IMR-90 (cell line): ENCODE results near the gene HSP90AB1. TPM values are rescaled to one million over a fixed set of nuclear protein-coding genes. Genes with fewer than 3 reads are reported as not detected.

Source experiments
- ATAC-seq: fragments of 200-7000 bp; cut with Tn5 transposase; 2 replicates; pipeline ENCODE4 v1.9.1; 2020; ENCODE audit warnings: low read depth, mild to moderate bottlenecking, moderate library complexity
- BruUV-seq: library from RNA; stranded (reverse); fragments of 400-500 nt; replicated peaks from 2 replicates; lab custom pipeline; 2021; lab: Mats Ljungman, UMichigan
- CTCF ChIA-PET: fragments of 300-600 bp; formaldehyde crosslinking; extraction: SDS; loops from one replicate; lab custom pipeline; 2021; ENCODE audit warnings: antibody characterized with exemption; lab: Yijun Ruan, JAX
- POLR2A ChIA-PET: fragments of 300-600 bp; sonication (Branson Sonifier 250); formaldehyde crosslinking; loops from one replicate; lab custom pipeline; 2022; ENCODE audit warnings: antibody characterized with exemption; ENCODE audit not compliant: unreplicated experiment; lab: Charles Lee
- DNase-seq: peaks from one replicate; pipeline ENCODE4 v3.0.0; 2013
- H2AFZ ChIP-seq: replicated peaks from 2 replicates; pipeline ENCODE3; 2013; ENCODE audit warnings: low read length, mild to moderate bottlenecking; ENCODE audit not compliant: poor library complexity
- H2AK5ac ChIP-seq: 2 replicates; pipeline ENCODE4 v1.6.1; 2013; ENCODE audit warnings: low read depth, low read length, inconsistent platforms
- H2AK9ac ChIP-seq: replicated peaks from 2 replicates; pipeline ENCODE3; 2013; ENCODE audit warnings: mild to moderate bottlenecking, low read depth, low read length, moderate library complexity; ENCODE audit not compliant: poor library complexity
- H2BK120ac ChIP-seq: 2 replicates; pipeline ENCODE4 v1.6.1; 2013; ENCODE audit warnings: low read depth, low read length, inconsistent platforms
- H2BK15ac ChIP-seq: 3 replicates; pipeline ENCODE4 v1.6.1; 2013; ENCODE audit warnings: low read depth, low read length, inconsistent platforms
- H2BK20ac ChIP-seq: 2 replicates; pipeline ENCODE4 v1.6.1; 2013; ENCODE audit warnings: low read depth, mild to moderate bottlenecking, inconsistent platforms, low read length, moderate library complexity
- H2BK5ac ChIP-seq: 2 replicates; pipeline ENCODE4 v1.6.1; 2013; ENCODE audit warnings: mild to moderate bottlenecking, low read depth, low read length, inconsistent platforms; ENCODE audit not compliant: poor library complexity, severe bottlenecking
- H3K14ac ChIP-seq: replicated peaks from 2 replicates; pipeline ENCODE4 v1.6.1; 2013; ENCODE audit warnings: low read depth, low read length, inconsistent platforms
- H3K18ac ChIP-seq: 2 replicates; pipeline ENCODE4 v1.6.1; 2013; ENCODE audit warnings: low read depth, low read length, control low read depth
- H3K23ac ChIP-seq: 2 replicates; pipeline ENCODE4 v1.6.1; 2013; ENCODE audit warnings: low read depth, low read length, inconsistent platforms
- H3K27ac ChIP-seq: 2 replicates; pipeline ENCODE4 v1.5.1; 2013; ENCODE audit warnings: mild to moderate bottlenecking, control low read depth, low read length; ENCODE audit not compliant: insufficient read depth
- H3K27me3 ChIP-seq: 2 replicates; pipeline ENCODE4 v1.6.1; 2013; ENCODE audit warnings: low read length; ENCODE audit not compliant: control insufficient read depth, insufficient read depth
- H3K36me3 ChIP-seq: 2 replicates; pipeline ENCODE4 v1.6.1; 2013; ENCODE audit warnings: low read length, mixed read lengths; ENCODE audit not compliant: control insufficient read depth, insufficient read depth
- H3K4ac ChIP-seq: 2 replicates; pipeline ENCODE4 v1.6.1; 2013; ENCODE audit warnings: low read depth, low read length, inconsistent platforms
- H3K4me1 ChIP-seq: 2 replicates; pipeline ENCODE4 v1.6.1; 2013; ENCODE audit warnings: low read length, mixed read lengths; ENCODE audit not compliant: control insufficient read depth, insufficient read depth
- H3K4me2 ChIP-seq: 2 replicates; pipeline ENCODE4 v1.6.1; 2013; ENCODE audit warnings: low read depth, mild to moderate bottlenecking, control low read depth, low read length, moderate library complexity
- H3K4me3 ChIP-seq: 2 replicates; pipeline ENCODE4 v1.5.1; 2013; ENCODE audit warnings: low read depth, mild to moderate bottlenecking, control low read depth, low read length, moderate library complexity; ENCODE audit not compliant: insufficient read depth
- H3K56ac ChIP-seq: 2 replicates; pipeline ENCODE4 v1.6.1; 2013; ENCODE audit warnings: low read length, inconsistent platforms; ENCODE audit not compliant: insufficient read depth; ENCODE audit errors: extremely low read depth
- H3K79me1 ChIP-seq, 2 experiments: 2 replicates each; pipeline ENCODE4 v1.6.1; 2013; ENCODE audit warnings: low read length in 2 of 2, inconsistent platforms in 1 of 2, low read depth in 1 of 2
- H3K9ac ChIP-seq: 2 replicates; pipeline ENCODE4 v1.6.1; 2013; ENCODE audit warnings: low read depth, low read length, control low read depth
- H3K9me1 ChIP-seq: 2 replicates; pipeline ENCODE4 v1.6.1; 2013; ENCODE audit warnings: low read length, inconsistent platforms; ENCODE audit not compliant: insufficient read depth
- H3K9me3 ChIP-seq: 2 replicates; pipeline ENCODE4 v1.6.1; 2013; ENCODE audit warnings: low read length; ENCODE audit not compliant: control insufficient read depth, insufficient read depth
- H4K20me1 ChIP-seq: 2 replicates; pipeline ENCODE4 v1.6.1; 2013; ENCODE audit warnings: low read length, inconsistent platforms; ENCODE audit not compliant: insufficient read depth
- H4K5ac ChIP-seq: 2 replicates; pipeline ENCODE4 v1.6.1; 2013; ENCODE audit warnings: mild to moderate bottlenecking, low read depth, low read length, control low read depth
- H4K8ac ChIP-seq, 2 experiments: 2 replicates each; pipeline ENCODE4 v1.6.1; 2013; ENCODE audit warnings: low read depth in 2 of 2, low read length in 2 of 2, control low read depth in 1 of 2, inconsistent platforms in 1 of 2
- H4K91ac ChIP-seq: 2 replicates; pipeline ENCODE4 v1.6.1; 2013; ENCODE audit warnings: low read depth, low read length, inconsistent platforms; ENCODE audit not compliant: insufficient read depth
- BHLHE40 ChIP-seq: fragments of 150-350 bp; IDR thresholded peaks from 2 replicates; pipeline ENCODE4 v1.6.1; 2016; ENCODE audit warnings: mild to moderate bottlenecking, low read depth, low read length
- CHD1 ChIP-seq: IDR thresholded peaks from 2 replicates; pipeline ENCODE4 v1.6.1; 2012; ENCODE audit warnings: low read depth, low read length, improper control_type of control experiment
- CTCF ChIP-seq: conservative IDR thresholded peaks from 2 replicates; pipeline ENCODE4 v1.5.1; 2012; ENCODE audit warnings: mild to moderate bottlenecking, low read depth, low read length, improper control_type of control experiment
- ELK1 ChIP-seq: fragments of 150-350 bp; IDR thresholded peaks from 2 replicates; pipeline ENCODE4 v1.6.1; 2016; ENCODE audit warnings: low read depth, mild to moderate bottlenecking, low read length, moderate library complexity, borderline replicate concordance
- FOS ChIP-seq: fragments of 150-350 bp; IDR thresholded peaks from 2 replicates; pipeline ENCODE4 v1.6.1; 2016; ENCODE audit warnings: low read depth, low read length
- MAFK ChIP-seq: IDR thresholded peaks from 2 replicates; pipeline ENCODE4 v1.6.1; 2012; ENCODE audit warnings: low read depth, low read length, improper control_type of control experiment
- MAZ ChIP-seq: IDR thresholded peaks from 2 replicates; pipeline ENCODE4 v1.6.1; 2012; ENCODE audit warnings: low read depth, mild to moderate bottlenecking, low read length, improper control_type of control experiment, moderate library complexity, borderline replicate concordance
- MXI1 ChIP-seq: IDR thresholded peaks from 2 replicates; pipeline ENCODE4 v1.6.1; 2012; ENCODE audit warnings: low read depth, mild to moderate bottlenecking, low read length, moderate library complexity, borderline replicate concordance
- NFE2L2 ChIP-seq: fragments of 150-350 bp; IDR thresholded peaks from 2 replicates; pipeline ENCODE4 v1.6.1; 2016; ENCODE audit warnings: low read depth, mild to moderate bottlenecking, low read length
- POLR2A ChIP-seq: IDR thresholded peaks from 2 replicates; pipeline ENCODE4 v1.6.1; 2012; ENCODE audit warnings: mild to moderate bottlenecking, low read depth, low read length
- RAD21 ChIP-seq: IDR thresholded peaks from 2 replicates; pipeline ENCODE4 v1.6.1; 2012; ENCODE audit warnings: low read length, improper control_type of control experiment
- RFX5 ChIP-seq: IDR thresholded peaks from 2 replicates; pipeline ENCODE4 v1.8.0; 2012; ENCODE audit warnings: low read depth, mild to moderate bottlenecking, low read length, moderate library complexity
- SMC3 ChIP-seq: fragments of 150-350 bp; IDR thresholded peaks from 2 replicates; pipeline ENCODE4 v1.6.1; 2016; ENCODE audit warnings: low read depth, mild to moderate bottlenecking, antibody characterized with exemption, low read length, moderate library complexity
- WGBS, 2 experiments: methylation state at CpG; one replicate each; pipeline versions ENCODE4 v1.1.5 to v1.1.7; 2013; ENCODE audit warnings: missing lambda C conversion rate in 2 of 2; ENCODE audit not compliant: insufficient read length in 1 of 2; ENCODE audit errors: extremely low coverage in 2 of 2; 5-methylcytosine and 5-hydroxymethylcytosine counted together
- dilution Hi-C: fragments of 300-500 bp; cut with HindIII; formaldehyde crosslinking; loops from one replicate; pipeline ENCODE4 v1.14.3; 2018; ENCODE audit warnings: low sequenced_read_pairs; ENCODE audit not compliant: unreplicated experiment
- in situ Hi-C: fragments of 300-500 bp; cut with MboI; formaldehyde crosslinking; loops from 3 replicates; pipeline ENCODE4 v1.14.3; 2019; ENCODE audit warnings: low sequenced_read_pairs, inconsistent platforms, mixed read lengths
- intact Hi-C: fragments of 100-400 bp; cut with micrococcal nuclease; formaldehyde crosslinking; loops from 2 replicates; pipeline ENCODE4 v1.10.0; 2022
- polyA plus RNA-seq, 3 experiments: library from polyadenylated mRNA; depleted of rRNA; stranded (reverse); fragments of >200 nt; gene quantifications; 2 replicates each; pipeline ENCODE4 v1.2.3, GENCODE V29; 2012; ENCODE audit warnings: low replicate concordance in 1 of 3
- total RNA-seq: library from RNA; depleted of rRNA; stranded (reverse); fragments of >200 nt; gene quantifications from 2 replicates; pipeline ENCODE4 v1.2.3, GENCODE V29; 2012

Gene HSP90AB1
- total and polyA plus RNA-seq, 2 of the 4 experiments (the other 2 are of a cell fraction): 887 to 1,307 TPM

GRCh38 chr6:44269178-44269920 is 22.4 kb downstream of the HSP90AB1 start (continued):
- TF ChIP-seq POLR2A: no peak

GRCh38 chr6:44269921-44270525 is 23.1 kb downstream of the HSP90AB1 start, which contains the start of gene TMEM151B:
Gene TMEM151B, plus strand, starts transcription at chr6:44270450. Its CDS starts 293 bp downstream, at chr6:44270743.
- DNase-seq: no peak
- Histone ChIP-seq H3K18ac (no peak within 1 kb of the TSS), H4K8ac (no peak within 1 kb of the TSS), H3K79me1 (no peaks in the 10 kb centered on the region), H3K4ac (no peak within 1 kb of the TSS), H3K9ac (no peak within 1 kb of the TSS), H3K23ac (no peak within 1 kb of the TSS), H4K5ac (no peak within 1 kb of the TSS), H2BK120ac (no peak within 1 kb of the TSS), H4K91ac (no peak within 1 kb of the TSS), H3K14ac (no peak within 1 kb of the TSS), H3K36me3 (no peaks in the 10 kb centered on the region), H3K4me3 (no peak within 1 kb of the TSS; the same call in 1 of the 2 replicates), H2BK15ac (no peak within 1 kb of the TSS), H3K4me1 (no peaks in the 10 kb centered on the region), H2AK5ac (no peak within 1 kb of the TSS), H2BK20ac (no peak within 1 kb of the TSS), H2AFZ (no peak within 1 kb of the TSS), H3K4me2 (no peak within 1 kb of the TSS; the same call in 1 of the 2 replicates), H3K27ac (no peak within 1 kb of the TSS), H2BK5ac (no peak within 1 kb of the TSS), H4K20me1 (peaks cover 1% of the 10 kb centered on the region; the same call in 1 of the 2 replicates), H3K56ac (no peak within 1 kb of the TSS), H2AK9ac (no peak within 1 kb of the TSS), H3K9me1 (no peaks in the 10 kb centered on the region), H3K9me3 (no peaks in the 10 kb centered on the region), H3K27me3 (peaks cover 55% of the 10 kb centered on the region)
- in situ Hi-C loops: no loop called here
- ChIA-PET CTCF (interaction anchor here (1.1 kb wide), 1 partner anchor 64 kb away, joined by 3 read pairs; no protein-coding TSS in a partner anchor), POLR2A (no interaction called here)
- no peak for ATAC-seq
- WGBS, 2 experiments: 0% methylated on average over 2 of the region's 29 CpGs; no CpG with 5 or more reads in 1 of the 2 experiments
- dilution Hi-C loops: no loop called here
- BruUV-seq: no TSS peak
- intact Hi-C loops: no loop called here
- no peak for TF ChIP-seq FOS
- TF ChIP-seq RAD21: no peak
- TF ChIP-seq MXI1: no peak
- TF ChIP-seq MAFK: no peak
- no peak for TF ChIP-seq SMC3
- no peak for TF ChIP-seq BHLHE40
- no peak for TF ChIP-seq NFE2L2
- no peak for TF ChIP-seq CTCF
- TF ChIP-seq ELK1: no peak
- TF ChIP-seq RFX5: no peak
- no peak for TF ChIP-seq CHD1
- no peak for TF ChIP-seq MAZ
